HG03139 (cell line): ENCODE data around the gene IL22.
"Not testable (repeated sequence)": the region's sequence is repeated elsewhere in the genome, so short reads cannot be mapped to it uniquely, and the experiment has no call there.

Source experiments
- ATAC-seq: cut with Tn5 transposase; IDR thresholded peaks from one replicate; pipeline ENCODE4 v1.9.1; 2021; ENCODE audit not compliant: unreplicated experiment

The IL22 gene

DNA sequence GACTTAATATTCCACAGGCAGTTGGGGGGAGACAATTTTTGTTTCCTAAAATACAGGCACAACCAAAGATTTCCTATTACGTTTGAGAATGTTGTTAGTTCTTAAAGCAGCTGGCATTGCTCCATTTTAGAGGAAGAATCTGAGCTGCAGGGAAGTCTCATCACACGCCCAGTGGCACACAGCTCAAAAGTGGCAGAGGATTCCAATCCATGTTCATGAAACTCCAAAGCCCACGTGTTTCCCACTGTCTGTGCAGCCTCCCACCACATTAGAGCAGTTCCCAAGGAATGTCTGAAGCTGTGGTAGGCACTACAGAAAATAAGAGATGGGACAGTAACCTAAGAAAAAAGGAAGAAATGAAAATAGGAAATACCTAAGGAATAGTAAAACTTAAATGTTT, 21.7 kb downstream of the IL22 start:
- ATAC-seq: no peak

DNA sequence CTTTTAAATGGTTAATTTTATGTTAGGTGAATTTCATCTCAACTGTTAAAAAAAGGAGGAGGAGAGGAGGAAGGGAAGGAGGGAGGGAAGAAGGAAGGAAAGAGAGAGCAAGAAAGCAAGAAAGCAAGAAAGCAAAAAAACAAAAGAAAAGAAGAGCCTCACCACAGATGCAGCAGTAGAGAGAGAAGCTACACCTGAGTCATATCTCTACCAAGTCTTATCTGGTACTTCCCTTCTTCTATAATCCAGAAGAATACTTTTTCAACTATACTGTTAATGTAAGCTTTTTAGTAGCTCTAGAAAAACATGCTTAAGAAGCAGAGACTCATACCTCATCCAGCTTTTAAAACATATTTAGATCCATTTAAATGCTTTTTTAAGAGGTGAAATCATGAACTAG, 22.2 kb downstream of the IL22 start:
- ATAC-seq: no peak

DNA sequence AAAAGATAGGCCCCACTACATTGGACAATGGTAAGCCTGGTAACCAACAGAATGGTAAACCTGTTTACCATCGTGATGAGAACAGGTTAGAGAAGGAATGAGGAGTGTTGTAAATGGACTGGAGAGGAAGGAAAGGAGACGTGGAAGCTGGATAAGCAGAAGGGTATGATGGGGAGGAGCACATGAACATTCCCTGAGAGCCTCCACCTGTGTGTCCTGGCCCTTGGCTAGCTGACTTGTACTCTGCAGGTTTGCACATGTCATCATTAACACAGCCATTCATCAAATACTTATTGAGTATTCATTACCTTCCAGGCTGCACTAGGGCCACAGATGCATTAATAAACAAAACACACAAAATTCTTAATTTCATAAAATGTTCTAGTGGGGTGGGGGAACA, 23.4 kb downstream of the IL22 start:
- ATAC-seq: no peak

DNA sequence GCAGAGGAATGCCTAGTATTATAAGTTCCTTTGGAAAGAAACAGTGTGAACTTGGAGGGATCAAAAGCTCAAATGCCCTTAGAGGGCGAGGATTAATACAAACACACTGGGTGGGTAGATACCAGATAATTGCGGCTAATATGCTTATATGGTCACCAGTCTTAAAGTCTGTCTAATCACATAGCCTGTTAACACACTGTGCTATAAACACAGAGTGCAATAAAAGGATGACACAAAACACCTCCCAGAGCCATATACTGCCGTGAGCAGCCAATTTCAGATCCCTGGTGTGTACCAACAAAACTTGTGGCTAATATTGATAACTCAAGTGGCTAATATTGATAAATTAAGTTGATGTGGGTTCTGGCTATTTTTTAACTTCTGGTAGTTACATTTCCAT, 26.0 kb downstream of the IL22 start:
- ATAC-seq: no peak

DNA sequence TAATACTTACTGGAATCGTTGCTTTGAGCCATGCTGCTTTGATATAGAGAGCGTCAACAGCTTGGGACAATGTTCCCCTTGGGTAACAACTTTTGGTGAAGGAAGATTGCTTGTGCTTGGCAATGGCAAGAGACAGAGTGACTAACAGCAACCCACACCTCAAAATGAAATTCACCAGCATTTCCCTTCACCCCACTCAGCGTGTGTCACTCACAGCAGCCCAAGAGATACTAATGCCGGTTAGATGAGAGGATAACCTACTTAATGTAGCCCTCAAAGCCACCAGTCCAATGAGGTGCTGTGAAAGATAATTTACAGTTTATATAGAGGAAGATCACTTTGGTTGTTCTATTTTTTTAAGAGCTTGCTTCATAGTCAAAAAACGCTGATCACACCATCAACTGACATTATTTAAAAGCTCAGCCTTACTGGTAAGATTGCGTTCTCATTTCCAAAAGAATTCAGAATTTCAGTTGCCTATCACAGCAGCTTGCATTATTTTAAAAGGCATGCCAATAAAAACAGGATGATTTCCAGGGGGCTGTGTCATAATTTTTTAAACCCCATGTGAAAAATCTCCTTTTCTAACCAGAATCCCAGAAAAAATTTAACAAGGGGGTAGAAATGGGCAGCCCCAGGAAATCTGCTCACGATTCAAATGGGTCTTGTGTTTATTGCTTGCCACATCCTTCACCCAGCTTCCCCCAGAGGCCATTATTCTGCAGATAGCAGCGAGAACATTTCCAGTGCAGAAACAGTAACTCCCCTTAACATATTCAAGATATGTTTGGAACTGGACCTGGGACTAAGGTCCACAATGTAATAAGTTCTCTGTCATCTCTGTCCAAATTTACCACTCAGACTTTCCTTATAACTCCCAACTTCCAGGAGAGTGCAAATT, 27.6 kb downstream of the IL22 start, which contains the start of gene IL26:
Gene IL26, minus strand, starts transcription at position 235 of the 901 bp plus-strand sequence. Its CDS starts 54 bp downstream, at position 181.
- no peak for ATAC-seq

DNA sequence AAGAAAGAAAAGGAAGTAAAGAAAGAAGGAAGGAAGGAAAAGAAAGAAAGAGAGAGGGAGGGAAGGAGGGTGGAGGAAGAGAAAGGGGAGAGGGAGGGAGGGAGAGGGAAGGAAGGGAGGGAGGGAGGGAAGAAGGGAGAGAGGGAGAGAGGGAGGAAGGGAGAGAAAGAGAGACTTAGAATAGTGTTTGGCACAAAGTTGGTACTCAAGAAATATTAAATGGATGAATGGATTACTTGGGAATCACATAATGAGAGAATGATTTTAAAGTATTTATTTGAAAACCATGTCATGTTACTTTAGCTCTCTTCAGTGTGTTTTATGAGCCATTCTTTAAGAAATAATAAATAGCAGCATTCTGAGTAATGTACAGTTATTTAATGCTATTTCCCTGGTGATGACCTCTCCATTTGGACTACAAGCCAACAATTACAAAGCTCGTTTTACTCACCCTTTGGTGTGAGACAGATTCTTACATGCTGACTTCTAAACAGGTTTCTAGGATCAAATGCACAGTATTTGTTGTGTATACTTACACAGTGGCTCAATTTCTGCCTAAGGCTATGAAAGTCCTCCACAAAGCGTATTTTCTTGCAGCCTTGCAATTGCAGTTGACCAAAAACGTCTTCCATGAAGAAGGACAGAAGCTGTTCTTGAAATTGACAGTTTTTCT, 28.7 kb downstream of the IL22 start:
- ATAC-seq: no peak

DNA sequence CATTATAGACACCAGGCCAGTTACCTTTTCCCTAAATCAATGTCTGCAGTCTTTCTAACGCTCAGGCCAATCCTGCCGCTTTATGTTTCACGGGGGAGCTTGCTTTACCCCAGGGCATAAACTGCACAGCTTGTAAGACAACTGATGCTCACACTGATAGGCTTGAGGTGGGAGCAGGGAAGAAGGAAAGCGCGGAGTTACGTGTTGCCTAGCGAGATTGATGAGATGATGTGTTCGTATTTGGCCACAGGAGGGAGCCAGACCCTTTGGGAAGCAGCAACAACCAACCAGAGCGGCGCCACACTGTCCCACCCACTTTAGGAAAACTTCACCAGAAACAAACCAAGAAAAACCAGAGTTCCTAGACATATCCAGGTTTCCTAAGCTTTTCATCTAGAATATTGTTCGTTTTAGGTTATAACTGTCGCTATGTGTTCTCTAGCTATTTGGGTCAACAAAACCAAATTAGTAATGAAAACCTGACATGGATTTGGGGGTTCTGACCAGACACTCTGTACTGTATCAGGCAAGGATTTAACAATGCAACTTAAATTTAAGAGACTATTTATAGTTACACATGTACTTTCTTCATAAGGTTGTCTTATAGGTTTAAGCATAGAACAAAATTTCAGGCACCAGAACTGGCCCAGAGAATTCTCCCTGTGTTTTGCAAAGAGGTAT, 30.2 kb downstream of the IL22 start:
- ATAC-seq: peak; percentile 93

DNA sequence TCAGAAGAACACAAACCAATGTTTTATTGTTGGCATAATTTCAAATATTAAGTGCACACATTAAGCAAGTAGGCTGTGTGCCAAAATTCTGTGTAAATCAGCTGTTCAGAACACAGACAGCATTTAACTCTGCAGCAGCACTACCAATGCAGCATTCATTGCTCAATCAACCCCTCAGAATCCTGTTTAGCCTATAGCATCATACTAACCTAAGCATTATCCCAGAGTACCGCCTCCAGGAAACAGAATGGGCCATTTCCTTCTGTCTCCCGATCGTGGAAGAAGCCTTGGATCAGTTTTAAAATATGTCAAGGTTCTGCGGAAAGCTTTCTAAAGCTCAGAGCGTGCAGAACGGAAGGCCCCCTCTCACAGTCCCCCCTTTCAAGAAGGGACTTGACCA, 31.1 kb downstream of the IL22 start:
- ATAC-seq: no peak

DNA sequence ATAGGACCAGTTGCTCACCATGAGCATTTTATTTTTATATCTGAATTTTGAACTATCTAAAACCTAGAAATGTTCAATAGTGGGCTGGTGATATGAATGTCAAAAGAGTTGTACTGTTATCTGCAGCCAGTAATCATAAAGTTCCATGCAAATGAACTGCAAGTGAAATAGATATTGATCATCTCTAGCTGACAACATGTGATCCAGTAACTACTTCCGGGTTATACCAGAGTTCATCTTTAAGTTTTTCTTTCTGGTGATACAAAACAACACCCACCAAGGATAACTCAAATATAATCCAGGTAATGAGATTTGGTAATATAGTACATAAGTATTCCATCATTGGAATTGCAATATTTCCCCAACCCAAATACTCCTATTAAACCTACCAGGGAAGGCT, 31.9 kb downstream of the IL22 start:
- ATAC-seq: no peak

DNA sequence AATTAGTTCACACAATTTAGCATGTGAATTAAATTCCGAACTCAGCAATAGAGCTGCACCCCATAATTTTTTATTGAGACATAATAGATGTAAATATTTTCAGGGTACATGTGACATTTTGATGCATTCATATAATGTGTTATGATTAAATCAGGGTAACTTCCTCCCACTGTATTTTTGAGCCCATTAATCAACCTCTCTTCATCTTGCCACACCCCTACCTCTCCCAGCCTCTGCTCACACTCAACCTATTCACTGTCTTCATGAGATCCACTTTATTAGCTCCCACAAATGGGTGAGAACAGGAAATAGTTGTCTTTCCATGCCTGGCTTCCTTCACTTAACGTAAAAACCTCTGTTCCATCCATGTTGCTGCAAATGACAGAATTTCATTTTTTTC, 42.5 kb downstream of the IL22 start:
- ATAC-seq: no peak

DNA sequence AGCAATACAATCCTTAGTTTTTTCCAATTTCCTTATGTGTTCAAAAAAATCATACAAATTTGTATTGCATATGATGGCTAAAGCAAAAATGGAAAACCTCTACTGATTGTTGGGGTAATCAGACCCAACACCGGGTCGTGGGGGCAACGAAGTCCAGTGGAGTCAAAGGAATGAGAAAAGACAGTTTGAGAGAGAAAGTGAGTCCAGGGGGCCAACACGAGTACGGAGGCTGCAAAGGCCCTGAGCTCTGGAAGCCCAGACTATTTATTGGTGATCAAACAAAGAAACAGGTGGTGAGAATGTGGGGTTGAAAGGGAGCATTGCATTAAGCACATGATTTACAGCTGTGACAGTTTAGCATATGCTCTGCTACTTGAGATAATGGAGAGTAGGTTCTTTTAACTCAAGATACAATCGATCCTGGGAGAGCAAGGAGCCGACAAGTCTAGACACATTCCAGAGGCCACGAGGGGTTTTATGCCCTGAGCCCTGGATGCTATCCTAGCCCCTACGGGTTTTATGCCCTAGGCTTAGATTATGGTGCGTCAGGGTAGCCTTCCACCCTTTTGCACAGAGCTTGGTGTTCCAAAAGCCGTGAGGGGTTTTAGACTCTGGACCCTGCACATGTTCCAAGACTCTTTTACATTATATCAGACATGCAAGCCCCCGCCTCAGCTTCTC, 44.2 kb downstream of the IL22 start:
- not testable (repeated sequence) for ATAC-seq

DNA sequence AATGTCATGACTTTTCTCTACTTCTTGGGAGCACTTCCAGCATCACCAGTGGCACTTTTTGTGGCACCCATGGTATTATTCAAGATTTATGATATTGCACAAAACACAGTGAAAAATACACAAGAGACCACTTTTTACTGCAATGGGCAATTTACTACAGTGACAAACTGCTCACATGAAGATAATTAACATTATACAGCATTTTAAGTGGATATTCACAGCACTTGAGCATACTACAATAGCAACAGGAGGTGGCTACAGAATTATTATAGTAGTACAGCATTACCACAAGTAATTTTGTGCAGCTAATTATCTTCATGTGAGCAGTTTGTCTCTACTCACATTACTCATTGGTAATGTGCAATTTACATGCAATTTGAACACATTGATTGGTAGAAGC, 46.1 kb downstream of the IL22 start:
- no peak for ATAC-seq

DNA sequence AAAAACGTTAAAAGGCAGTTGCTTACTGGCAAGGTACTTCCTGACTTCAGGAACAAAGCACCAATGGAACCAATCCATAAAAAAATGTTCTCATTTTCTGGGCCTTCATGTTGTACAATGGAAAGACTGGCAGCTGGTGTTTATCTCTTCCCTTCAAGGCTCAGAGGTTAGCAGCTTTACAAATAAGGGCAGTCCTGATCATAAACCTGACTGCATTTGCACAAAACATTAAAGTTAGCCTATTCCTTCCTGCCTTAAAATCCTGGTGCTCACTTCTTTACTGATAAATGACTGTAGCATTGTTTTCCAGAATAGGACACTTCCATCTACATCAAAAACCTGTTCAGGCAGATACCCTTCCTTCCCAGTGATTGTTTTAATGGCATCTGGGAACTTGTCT, 47.0 kb downstream of the IL22 start:
- no peak for ATAC-seq

DNA sequence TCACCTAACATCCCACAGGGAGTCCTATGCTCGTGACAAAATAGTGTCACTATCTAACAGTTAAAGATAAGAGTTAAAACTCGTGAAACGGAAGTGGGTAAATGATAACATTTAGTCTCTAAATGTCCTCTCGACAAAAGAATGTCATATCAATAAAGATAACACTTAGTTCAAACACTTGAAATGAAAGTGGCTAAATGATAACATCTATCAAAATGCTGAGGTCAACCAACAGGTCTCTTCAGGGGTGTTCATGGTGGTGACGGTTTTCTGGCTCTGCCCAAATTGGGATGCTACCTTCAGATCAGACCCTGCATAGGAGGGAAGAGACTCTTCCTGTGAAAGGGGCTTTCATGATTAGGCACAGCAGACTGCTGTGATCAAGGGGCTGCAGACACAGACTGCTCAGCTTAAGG, 49.9 kb downstream of the IL22 start:
- ATAC-seq: no peak

DNA sequence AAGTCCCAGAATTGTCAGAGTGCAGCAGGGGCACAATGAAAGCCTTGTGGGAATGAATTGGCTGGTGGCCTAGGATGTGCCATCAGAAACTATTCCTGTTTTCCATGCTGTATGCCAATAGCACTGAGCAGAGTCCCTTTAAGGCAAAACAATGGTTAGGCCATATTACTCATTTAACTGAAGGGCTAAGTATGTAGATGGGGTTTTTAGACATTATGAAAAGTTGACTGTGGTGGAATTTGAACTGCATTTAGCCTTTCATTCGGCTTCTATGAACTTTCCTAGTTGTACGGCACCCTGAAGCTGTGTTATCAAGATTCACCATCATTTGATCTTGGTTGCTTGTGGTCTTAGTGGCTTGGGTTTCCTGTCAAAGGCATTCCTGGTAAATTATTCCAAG, 52.5 kb downstream of the IL22 start:
- ATAC-seq: no peak

DNA sequence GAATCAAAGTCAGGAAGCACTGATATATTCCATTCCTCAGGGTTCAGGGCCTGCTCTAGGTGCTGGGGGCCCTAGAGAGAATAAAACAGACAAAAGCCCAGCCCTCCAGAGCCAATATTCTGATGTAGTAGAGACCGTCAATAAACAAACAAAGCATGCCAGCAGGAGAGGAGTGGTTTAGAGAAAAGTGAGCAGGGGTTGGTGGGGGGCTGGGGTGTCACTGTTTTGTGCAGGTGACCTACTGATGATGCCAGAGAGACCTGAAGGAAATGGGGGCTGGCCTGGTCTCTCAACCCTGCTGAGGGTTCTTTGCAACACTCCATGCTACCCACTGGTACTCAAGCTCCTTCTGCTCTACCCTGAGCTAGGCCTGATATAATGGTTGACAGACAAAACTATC, 54.3 kb downstream of the IL22 start:
- ATAC-seq: no peak

DNA sequence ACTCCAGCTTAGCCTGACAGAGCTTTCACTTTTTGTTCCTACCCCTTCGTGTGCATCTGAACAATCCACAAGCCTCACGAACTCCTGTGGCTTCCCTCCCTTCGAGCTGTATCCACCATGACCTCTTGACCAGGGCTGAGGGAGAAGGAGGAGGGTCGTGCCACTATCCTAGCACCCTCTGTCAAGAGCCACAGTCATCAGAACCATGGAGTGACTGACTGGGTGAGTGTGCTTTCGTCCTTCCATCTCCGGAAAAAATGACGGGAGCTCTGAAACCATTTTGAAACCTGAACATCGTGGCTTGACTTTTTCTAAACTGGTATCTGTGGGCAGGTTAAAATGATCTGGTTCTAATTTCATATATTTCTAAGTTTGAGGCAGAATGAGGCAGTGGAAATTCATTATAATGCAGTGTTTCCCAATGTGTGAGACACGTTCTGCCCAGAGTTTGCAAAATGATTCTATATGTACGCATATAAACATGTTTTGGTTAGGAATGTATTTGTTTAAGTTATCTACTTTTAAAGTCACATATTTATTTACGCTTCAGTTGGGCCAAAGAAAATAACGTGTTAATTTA, 54.8 kb downstream of the IL22 start:
- no peak for ATAC-seq
